ENCODE data around the gene PLEKHH3. TPM values are rescaled to one million over a fixed set of nuclear protein-coding genes. Genes with fewer than 3 reads are reported as not detected.

The PLEKHH3 gene
- total RNA-seq, 4 donors from 2014 or later = 41.0 to 55.8 (median 55.1) TPM

DNA sequence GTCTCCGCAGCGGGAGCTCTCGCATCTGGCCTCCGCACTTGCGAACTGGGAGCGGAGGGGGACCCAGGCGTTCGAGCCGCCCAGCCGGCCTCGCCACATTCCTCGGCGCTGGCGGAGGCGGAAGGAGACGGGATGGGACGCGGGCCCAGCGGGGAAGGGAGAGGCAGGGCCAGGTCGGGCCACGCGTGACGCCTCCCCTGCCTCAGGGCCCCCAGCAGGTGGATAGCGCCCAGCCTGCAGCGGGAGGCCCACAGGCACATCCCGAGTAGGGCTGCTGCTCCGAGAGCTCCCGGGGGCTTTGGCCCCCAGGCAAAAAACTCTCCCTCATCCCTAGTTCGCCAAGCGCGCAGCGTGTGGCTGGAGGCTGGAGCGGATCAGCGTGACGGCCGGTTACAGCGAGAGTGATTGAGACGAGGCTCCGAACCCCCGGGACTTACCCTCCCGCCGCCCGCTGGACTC is 800 bp downstream of the PLEKHH3 start:
- TF ChIP-seq POLR2A (IDR thresholded peaks at IDR 0.05) = peak in 1 of 4 donors; percentile 47
- TF ChIP-seq, protein P1, sequence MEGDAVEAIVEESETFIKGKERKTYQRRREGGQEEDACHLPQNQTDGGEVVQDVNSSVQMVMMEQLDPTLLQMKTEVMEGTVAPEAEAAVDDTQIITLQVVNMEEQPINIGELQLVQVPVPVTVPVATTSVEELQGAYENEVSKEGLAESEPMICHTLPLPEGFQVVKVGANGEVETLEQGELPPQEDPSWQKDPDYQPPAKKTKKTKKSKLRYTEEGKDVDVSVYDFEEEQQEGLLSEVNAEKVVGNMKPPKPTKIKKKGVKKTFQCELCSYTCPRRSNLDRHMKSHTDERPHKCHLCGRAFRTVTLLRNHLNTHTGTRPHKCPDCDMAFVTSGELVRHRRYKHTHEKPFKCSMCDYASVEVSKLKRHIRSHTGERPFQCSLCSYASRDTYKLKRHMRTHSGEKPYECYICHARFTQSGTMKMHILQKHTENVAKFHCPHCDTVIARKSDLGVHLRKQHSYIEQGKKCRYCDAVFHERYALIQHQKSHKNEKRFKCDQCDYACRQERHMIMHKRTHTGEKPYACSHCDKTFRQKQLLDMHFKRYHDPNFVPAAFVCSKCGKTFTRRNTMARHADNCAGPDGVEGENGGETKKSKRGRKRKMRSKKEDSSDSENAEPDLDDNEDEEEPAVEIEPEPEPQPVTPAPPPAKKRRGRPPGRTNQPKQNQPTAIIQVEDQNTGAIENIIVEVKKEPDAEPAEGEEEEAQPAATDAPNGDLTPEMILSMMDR (IDR thresholded peaks at IDR 0.05) = peak in 2 of 6 experiments; percentile 8 to 10
- Histone ChIP-seq H3K4me1 (peaks cover 54 to 91% (median 71%) of the 10 kb centered on the region in 3 donors), H3K27ac (peak overlapping the region; percentile 98 to 99 (median 98)), H3K4me3 (peak overlapping the region; percentile 83 to 97 (median 94)), H3K9me3 (no peaks in the 10 kb centered on the region), H3K27me3 (peaks cover 0 to 25% (median 0%) of the 10 kb centered on the region in 4 donors), H3K36me3 (peaks cover 6 to 30% (median 14%) of the 10 kb centered on the region in 3 donors)
- 0% methylated on average over 7 of the region's 43 CpGs; no CpG with 5 or more reads in 1 of the 2 donors for WGBS, 2 donors
- DNase-seq = no peak
- intact Hi-C loops (cut with DNase I) = no loop called here

DNA sequence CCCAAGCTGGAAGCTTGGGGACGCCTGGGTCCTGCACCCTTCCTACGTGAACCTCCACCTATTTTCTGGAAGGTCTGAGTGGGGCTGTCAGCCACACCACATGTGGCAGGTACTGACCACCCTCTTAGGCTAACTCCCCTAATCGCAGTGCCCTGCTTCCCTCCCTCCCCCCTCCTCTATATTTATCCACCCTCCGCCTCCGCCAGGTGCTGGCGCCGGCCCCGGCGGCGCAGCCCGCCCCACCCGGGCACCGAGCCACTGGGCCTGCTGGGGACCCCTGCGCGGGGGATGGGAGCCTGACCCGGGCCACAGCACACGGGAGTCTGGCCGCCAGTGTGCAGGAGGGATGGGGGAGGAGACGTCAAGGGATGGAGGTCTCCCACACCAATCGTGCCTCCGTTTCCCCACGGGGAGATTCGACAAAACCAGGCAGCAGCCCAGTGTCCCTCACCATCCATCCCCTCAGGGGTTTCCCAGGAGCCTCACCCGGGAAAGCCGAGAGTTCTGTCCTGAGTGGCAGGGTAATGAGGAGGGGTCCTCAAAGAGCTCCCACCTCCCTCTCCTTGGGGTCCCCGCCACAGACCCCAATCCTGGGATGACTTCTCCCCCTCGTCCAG is 1.3 kb downstream of the PLEKHH3 start:
- Histone ChIP-seq H3K9me3 (no peaks in the 10 kb centered on the region), H3K4me3 (peak overlapping the region; percentile 83 to 97 (median 94)), H3K27me3 (peaks cover 0 to 25% (median 0%) of the 10 kb centered on the region in 4 donors), H3K4me1 (peaks cover 56 to 91% (median 74%) of the 10 kb centered on the region in 3 donors), H3K27ac (peak overlapping the region; percentile 98 to 99 (median 98)), H3K36me3 (peaks cover 11 to 36% (median 17%) of the 10 kb centered on the region in 3 donors)
- intact Hi-C loops (cut with DNase I) = no loop called here
- DNase-seq = no peak
- TF ChIP-seq, protein P1 (IDR thresholded peaks at IDR 0.05) = no peak
- TF ChIP-seq POLR2A (IDR thresholded peaks at IDR 0.05) = no peak
- 0% methylated on average over 2 to 7 of the region's 27 CpGs for WGBS, 2 donors

DNA sequence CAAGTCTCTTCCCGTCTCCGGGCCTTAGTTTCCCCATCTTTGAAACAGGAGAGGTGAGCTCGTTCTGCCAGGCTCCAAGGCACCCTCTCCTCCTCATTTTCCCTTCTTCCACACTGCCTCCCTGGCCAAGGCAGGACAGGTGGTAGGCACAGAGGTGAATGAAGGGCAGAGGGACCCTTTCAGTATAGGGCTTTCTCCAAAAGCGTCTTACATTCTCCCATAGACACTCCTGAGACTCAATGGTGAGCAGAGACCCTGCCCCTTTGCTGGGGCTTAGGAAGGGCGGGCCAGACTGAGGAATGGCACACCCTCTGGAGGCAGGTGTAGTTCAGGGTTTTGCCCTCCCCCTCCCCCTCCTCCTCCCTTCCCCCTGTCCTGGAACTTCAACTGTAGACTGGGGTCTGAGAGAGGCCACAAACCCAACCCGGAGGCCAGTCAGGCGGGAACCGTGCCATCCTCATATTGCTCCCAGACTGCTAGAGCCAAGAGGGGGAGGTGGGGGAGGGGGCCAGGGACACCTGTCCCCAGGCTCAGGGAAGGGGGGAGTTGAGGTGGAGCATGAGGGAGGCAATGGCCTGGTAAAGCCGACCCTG is 1.9 kb downstream of the PLEKHH3 start:
- WGBS, 2 donors = 0 to 29% methylated on average over 3 to 6 of the region's 9 CpGs
- intact Hi-C loops (cut with DNase I) = no loop called here
- Histone ChIP-seq H3K4me3 (peak overlapping the region; percentile 83 to 97 (median 94)), H3K4me1 (peaks cover 53 to 91% (median 74%) of the 10 kb centered on the region in 3 donors), H3K27me3 (peaks cover 0 to 25% (median 0%) of the 10 kb centered on the region in 4 donors), H3K27ac (peak overlapping the region; percentile 98 to 99 (median 98)), H3K9me3 (no peaks in the 10 kb centered on the region), H3K36me3 (peaks cover 15 to 42% (median 21%) of the 10 kb centered on the region in 3 donors)
- DNase-seq = no peak
- TF ChIP-seq, protein P1 (IDR thresholded peaks at IDR 0.05) = no peak
- TF ChIP-seq POLR2A (IDR thresholded peaks at IDR 0.05) = peak in 1 of 4 donors; percentile 15

DNA sequence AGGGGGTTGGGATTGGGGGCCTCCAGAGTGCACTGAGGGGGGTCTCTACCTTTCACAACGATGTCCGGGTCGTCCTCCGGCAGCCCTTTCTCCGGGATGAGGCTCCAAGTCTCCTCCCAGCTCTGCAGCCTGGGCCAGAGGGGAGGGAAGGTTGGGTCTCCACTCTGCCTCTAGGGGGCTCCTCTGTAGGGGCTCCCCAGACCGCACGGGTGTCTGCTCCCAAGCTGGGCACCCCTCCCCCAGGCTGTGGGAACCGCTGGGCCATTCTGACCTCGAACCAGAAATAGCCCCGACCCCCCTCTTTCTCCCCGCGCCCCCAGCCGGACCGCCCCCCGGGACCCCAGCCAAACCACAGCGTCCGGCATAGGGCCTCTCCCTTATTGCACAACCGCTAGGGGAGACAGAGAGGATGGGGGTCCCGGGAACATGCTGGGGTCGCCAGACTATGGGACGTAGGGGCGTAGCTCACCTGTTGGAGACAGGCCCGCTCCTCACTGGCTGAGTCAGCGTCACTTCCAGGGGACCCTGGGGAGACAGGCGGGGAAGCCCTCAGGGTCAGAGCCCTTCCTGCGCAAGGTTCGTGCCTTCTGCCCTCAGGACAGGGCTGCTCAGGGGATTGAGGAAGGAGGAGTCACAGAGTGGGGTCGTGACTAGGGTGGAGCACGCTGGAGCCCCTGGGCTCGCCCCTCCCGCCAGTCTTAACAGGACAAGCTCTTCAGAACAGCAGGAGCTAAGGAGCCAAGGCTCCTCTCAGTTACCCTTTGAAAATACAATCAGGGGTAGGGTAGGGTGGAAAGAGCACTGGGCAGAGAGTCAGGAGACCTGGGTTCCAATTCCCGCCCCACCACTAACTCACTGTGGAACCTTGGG is 2.7 kb downstream of the PLEKHH3 start:
- WGBS, 2 donors = 5 to 6% methylated on average over 3 to 5 of the region's 32 CpGs
- DNase-seq = no peak
- no peak for TF ChIP-seq POLR2A (IDR thresholded peaks at IDR 0.05)
- TF ChIP-seq, protein P1 (IDR thresholded peaks at IDR 0.05) = peak in 4 of 6 experiments; percentile 15 to 44 (median 22)
- H3K27ac ChIP-seq = peak overlapping the region; percentile 98 to 99 (median 98)
- H3K36me3 ChIP-seq = peaks cover 22 to 49% (median 25%) of the 10 kb centered on the region in 3 donors
- peaks cover 53 to 91% (median 73%) of the 10 kb centered on the region in 3 donors for H3K4me1 ChIP-seq
- H3K27me3 ChIP-seq = peaks cover 0 to 25% (median 0%) of the 10 kb centered on the region in 4 donors
- H3K4me3 ChIP-seq = peak overlapping the region; percentile 83 to 97 (median 94)
- H3K9me3 ChIP-seq = no peaks in the 10 kb centered on the region
- intact Hi-C loops (cut with DNase I) = no loop called here

Data from esophagus squamous epithelium (tissue), 5 donors.